Tibial nerve (tissue), 4 donors: Measurements from ENCODE around the gene SMPD1.

Experiments used
- EP300 ChIP-seq, 2 donors: sonication (generic); formaldehyde crosslinking; IDR thresholded peaks; one replicate each; pipeline ENCODE4 v1.6.1; 2017; ENCODE audit warnings: antibody characterized with exemption in 2 of 2, mild to moderate bottlenecking in 1 of 2
- POLR2A ChIP-seq, 2 donors: fragments of 450-650 bp; IDR thresholded peaks; one replicate each; pipeline ENCODE4 v1.6.1; 2017; ENCODE audit warnings: antibody characterized with exemption in 2 of 2, mild to moderate bottlenecking in 2 of 2, moderate library complexity in 2 of 2
- TF ChIP-seq, protein P1 (sequence below), 5 experiments: fragments of 200-600 bp in 3 of 5; fragments of 450-650 bp in 2 of 5; sonication (generic) in 3 of 5; IDR thresholded peaks; one replicate each; pipeline ENCODE4 v1.5.1; 2016 to 2019; ENCODE audit warnings: antibody characterized with exemption in 5 of 5, mild to moderate bottlenecking in 3 of 5, moderate library complexity in 2 of 5

DNA sequence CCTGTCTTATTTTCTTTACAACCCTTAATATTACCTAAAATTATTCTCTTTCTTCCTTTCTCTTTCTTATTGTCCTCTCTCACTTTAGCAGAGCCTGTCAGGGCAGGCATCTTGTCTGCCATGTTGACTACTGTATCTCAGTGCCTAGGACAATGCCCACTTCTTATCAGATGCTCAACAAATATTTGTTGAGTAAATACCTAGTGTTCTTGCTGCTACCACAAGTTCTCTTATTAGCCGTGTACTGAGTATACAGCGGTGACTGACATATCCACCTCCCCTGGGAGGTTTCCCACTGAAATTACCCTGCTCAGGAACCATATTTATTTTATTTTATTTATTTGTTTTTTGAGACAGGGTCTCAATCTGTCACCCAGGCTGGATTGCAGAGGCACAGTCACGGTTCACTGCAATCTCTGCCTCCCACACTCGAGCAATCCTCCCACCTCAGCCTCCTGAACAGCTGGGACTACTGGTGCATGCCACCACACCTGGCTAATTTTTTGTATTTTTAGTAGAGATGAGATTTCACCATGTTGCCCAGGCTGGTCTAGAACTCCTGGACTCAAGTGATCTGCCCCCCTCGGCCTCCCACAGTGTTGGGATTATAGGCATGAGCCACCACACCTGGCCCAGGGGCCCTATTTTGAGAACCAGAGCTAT lies 43.9 kb downstream of the SMPD1 start:
- TF ChIP-seq, protein P1, sequence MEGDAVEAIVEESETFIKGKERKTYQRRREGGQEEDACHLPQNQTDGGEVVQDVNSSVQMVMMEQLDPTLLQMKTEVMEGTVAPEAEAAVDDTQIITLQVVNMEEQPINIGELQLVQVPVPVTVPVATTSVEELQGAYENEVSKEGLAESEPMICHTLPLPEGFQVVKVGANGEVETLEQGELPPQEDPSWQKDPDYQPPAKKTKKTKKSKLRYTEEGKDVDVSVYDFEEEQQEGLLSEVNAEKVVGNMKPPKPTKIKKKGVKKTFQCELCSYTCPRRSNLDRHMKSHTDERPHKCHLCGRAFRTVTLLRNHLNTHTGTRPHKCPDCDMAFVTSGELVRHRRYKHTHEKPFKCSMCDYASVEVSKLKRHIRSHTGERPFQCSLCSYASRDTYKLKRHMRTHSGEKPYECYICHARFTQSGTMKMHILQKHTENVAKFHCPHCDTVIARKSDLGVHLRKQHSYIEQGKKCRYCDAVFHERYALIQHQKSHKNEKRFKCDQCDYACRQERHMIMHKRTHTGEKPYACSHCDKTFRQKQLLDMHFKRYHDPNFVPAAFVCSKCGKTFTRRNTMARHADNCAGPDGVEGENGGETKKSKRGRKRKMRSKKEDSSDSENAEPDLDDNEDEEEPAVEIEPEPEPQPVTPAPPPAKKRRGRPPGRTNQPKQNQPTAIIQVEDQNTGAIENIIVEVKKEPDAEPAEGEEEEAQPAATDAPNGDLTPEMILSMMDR (IDR thresholded peaks at IDR 0.05), result no peak
- TF ChIP-seq POLR2A (IDR thresholded peaks at IDR 0.05) (no peak), EP300 (IDR thresholded peaks at IDR 0.05) (no peak)
